Large intestine (tissue), 3 donors: ENCODE data around the gene ABLIM1. TPM values are rescaled to one million over a fixed set of nuclear protein-coding genes. Genes with fewer than 3 reads are reported as not detected.

Experiments used
- DNase-seq, 2 donors: peaks; one replicate each; pipeline versions ENCODE4 v3.0.0 to v3.0.0-alpha.2; 2013
- H3K27ac ChIP-seq: one replicate; pipeline ENCODE4 v1.5.1; 2013; ENCODE audit warnings: low read length
- H3K27me3 ChIP-seq: 2 replicates; pipeline ENCODE4 v1.6.1; 2013; ENCODE audit warnings: low read length; ENCODE audit not compliant: control insufficient read depth, insufficient read depth
- H3K36me3 ChIP-seq: 2 replicates; pipeline ENCODE4 v1.6.1; 2013; ENCODE audit warnings: low read length; ENCODE audit not compliant: control insufficient read depth, insufficient read depth
- H3K4me1 ChIP-seq: one replicate; pipeline ENCODE4 v1.6.1; 2013; ENCODE audit warnings: low read length; ENCODE audit not compliant: control insufficient read depth, insufficient read depth
- H3K4me3 ChIP-seq: one replicate; pipeline ENCODE4 v1.5.1; 2013; ENCODE audit warnings: low read length
- H3K9me3 ChIP-seq: one replicate; pipeline ENCODE4 v1.6.1; 2013; ENCODE audit warnings: mild to moderate bottlenecking, low read depth, low read length, moderate library complexity; ENCODE audit not compliant: control insufficient read depth
- WGBS: methylation state at CpG from one replicate; pipeline ENCODE4 v1.1.5; 2013; ENCODE audit warnings: low lambda C conversion rate; ENCODE audit not compliant: insufficient coverage; 5-methylcytosine and 5-hydroxymethylcytosine counted together
- polyA plus RNA-seq: library from polyadenylated mRNA; unstranded; fragments of 120-200 nt; gene quantifications from one replicate; pipeline ENCODE4 v1.2.1, GENCODE V29; 2013

Gene ABLIM1
- polyA plus RNA-seq, 1 donor: 54.9 TPM

GRCh38 chr10:114663626-114664025, 5.6 kb upstream of the ABLIM1 start:
- Histone ChIP-seq H3K27me3 (no peaks in the 10 kb centered on the region), H3K9me3 (peaks cover 4% of the 10 kb centered on the region), H3K36me3 (no peaks in the 10 kb centered on the region), H3K27ac (peak overlapping the region; percentile 71), H3K4me1 (peaks cover 23% of the 10 kb centered on the region), H3K4me3 (no peak overlapping the region)
- DNase-seq: peak; percentile 55 to 60
- 40% methylated on average over 1 of the region's 8 CpGs for WGBS

GRCh38 chr10:114662646-114663217, 4.7 kb upstream of the ABLIM1 start:
- DNase-seq: no peak
- Histone ChIP-seq H3K4me3 (no peak overlapping the region), H3K4me1 (peaks cover 23% of the 10 kb centered on the region), H3K9me3 (peaks cover under 1% of the 10 kb centered on the region), H3K36me3 (no peaks in the 10 kb centered on the region), H3K27me3 (no peaks in the 10 kb centered on the region), H3K27ac (peak overlapping the region; percentile 71)
- WGBS: no CpG with 5 or more reads among the region's 5 CpGs

GRCh38 chr10:114661212-114661880, 3.3 kb upstream of the ABLIM1 start:
- Histone ChIP-seq H3K36me3 (no peaks in the 10 kb centered on the region), H3K9me3 (no peaks in the 10 kb centered on the region), H3K4me1 (peaks cover 23% of the 10 kb centered on the region), H3K4me3 (no peak overlapping the region), H3K27me3 (no peaks in the 10 kb centered on the region), H3K27ac (no peak overlapping the region)
- no peak for DNase-seq
- 80% methylated on average over 2 of the region's 3 CpGs for WGBS

GRCh38 chr10:114655671-114656070, 2.4 kb downstream of the ABLIM1 start:
- H3K9me3 ChIP-seq: no peaks in the 10 kb centered on the region
- no peaks in the 10 kb centered on the region for H3K36me3 ChIP-seq
- no peak overlapping the region for H3K27ac ChIP-seq
- no peaks in the 10 kb centered on the region for H3K27me3 ChIP-seq
- H3K4me1 ChIP-seq: no peaks in the 10 kb centered on the region
- no peak overlapping the region for H3K4me3 ChIP-seq
- no peak for DNase-seq
- WGBS: no CpG with 5 or more reads among the region's 7 CpGs

GRCh38 chr10:114654822-114655575, 3.1 kb downstream of the ABLIM1 start:
- H3K9me3 ChIP-seq: no peaks in the 10 kb centered on the region
- no peaks in the 10 kb centered on the region for H3K4me1 ChIP-seq
- WGBS: 100% methylated on average over 1 of the region's 3 CpGs
- no peak overlapping the region for H3K4me3 ChIP-seq
- H3K27me3 ChIP-seq: no peaks in the 10 kb centered on the region
- H3K36me3 ChIP-seq: no peaks in the 10 kb centered on the region
- no peak for DNase-seq
- H3K27ac ChIP-seq: no peak overlapping the region

GRCh38 chr10:114653926-114654325, 4.1 kb downstream of the ABLIM1 start:
- DNase-seq: no peak
- Histone ChIP-seq H3K27ac (no peak overlapping the region), H3K4me3 (no peak overlapping the region), H3K36me3 (no peaks in the 10 kb centered on the region), H3K4me1 (no peaks in the 10 kb centered on the region), H3K27me3 (no peaks in the 10 kb centered on the region), H3K9me3 (no peaks in the 10 kb centered on the region)
- WGBS: 100% methylated on average over 1 of the region's 4 CpGs

GRCh38 chr10:114652402-114653368, 5.4 kb downstream of the ABLIM1 start:
- no peaks in the 10 kb centered on the region for H3K4me1 ChIP-seq
- no peak overlapping the region for H3K27ac ChIP-seq
- no peaks in the 10 kb centered on the region for H3K9me3 ChIP-seq
- no peaks in the 10 kb centered on the region for H3K36me3 ChIP-seq
- H3K27me3 ChIP-seq: no peaks in the 10 kb centered on the region
- DNase-seq: no peak
- no peak overlapping the region for H3K4me3 ChIP-seq
- 100% methylated on average over 2 of the region's 10 CpGs for WGBS

- Histone ChIP-seq H3K27ac (no peak overlapping the region), H3K27me3 (no peaks in the 10 kb centered on the region), H3K9me3 (no peaks in the 10 kb centered on the region), H3K4me3 (no peak overlapping the region), H3K36me3 (no peaks in the 10 kb centered on the region), H3K4me1 (no peaks in the 10 kb centered on the region)
- no peak for DNase-seq
- WGBS: 100% methylated on average over 3 of the region's 9 CpGs
Observed at GRCh38 chr10:114650831-114651230, 7.2 kb downstream of the ABLIM1 start.

- Histone ChIP-seq H3K36me3 (no peaks in the 10 kb centered on the region), H3K4me3 (no peak overlapping the region), H3K4me1 (no peaks in the 10 kb centered on the region), H3K9me3 (no peaks in the 10 kb centered on the region), H3K27me3 (no peaks in the 10 kb centered on the region), H3K27ac (no peak overlapping the region)
- 78% methylated on average over 1 of the region's 1 CpG for WGBS
- DNase-seq: no peak
Observed at GRCh38 chr10:114650266-114650665, 7.8 kb downstream of the ABLIM1 start.
